ENCODE results near the gene NLN.

DNA sequence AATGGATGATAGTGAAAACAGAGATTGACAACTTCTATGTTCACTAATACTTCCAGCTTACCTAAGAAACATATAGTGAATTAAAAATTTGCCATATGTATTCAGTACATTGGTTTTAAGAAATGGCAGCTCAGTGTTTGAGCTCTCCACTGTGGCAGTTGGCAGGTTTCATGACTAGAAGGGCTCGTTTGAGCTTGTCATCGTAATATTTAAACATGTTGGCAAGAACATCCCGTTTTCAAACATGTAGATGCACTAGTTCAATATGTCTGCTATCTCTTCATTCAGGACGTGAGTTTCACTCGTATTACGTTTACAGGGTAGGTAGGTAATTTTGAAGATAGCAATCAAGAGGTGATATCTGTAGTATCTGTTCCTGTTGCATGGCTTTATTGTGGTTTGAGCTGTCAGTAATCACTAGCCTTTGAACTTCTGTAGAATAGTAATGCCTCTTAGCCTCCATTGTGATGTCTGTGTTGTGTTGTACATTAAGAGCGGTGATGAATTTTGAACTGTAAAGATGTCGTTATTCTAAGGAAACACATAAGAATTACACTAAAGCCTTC lies 74.8 kb downstream of the NLN start:
- TF ChIP-seq, protein P1, sequence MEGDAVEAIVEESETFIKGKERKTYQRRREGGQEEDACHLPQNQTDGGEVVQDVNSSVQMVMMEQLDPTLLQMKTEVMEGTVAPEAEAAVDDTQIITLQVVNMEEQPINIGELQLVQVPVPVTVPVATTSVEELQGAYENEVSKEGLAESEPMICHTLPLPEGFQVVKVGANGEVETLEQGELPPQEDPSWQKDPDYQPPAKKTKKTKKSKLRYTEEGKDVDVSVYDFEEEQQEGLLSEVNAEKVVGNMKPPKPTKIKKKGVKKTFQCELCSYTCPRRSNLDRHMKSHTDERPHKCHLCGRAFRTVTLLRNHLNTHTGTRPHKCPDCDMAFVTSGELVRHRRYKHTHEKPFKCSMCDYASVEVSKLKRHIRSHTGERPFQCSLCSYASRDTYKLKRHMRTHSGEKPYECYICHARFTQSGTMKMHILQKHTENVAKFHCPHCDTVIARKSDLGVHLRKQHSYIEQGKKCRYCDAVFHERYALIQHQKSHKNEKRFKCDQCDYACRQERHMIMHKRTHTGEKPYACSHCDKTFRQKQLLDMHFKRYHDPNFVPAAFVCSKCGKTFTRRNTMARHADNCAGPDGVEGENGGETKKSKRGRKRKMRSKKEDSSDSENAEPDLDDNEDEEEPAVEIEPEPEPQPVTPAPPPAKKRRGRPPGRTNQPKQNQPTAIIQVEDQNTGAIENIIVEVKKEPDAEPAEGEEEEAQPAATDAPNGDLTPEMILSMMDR (IDR thresholded peaks at IDR 0.05; ENCODE audit: low read depth, low read length, missing input control): no peak
- TF ChIP-seq HNF4G (IDR thresholded peaks at IDR 0.05): no peak
- TF ChIP-seq RAD21 (IDR thresholded peaks at IDR 0.05): no peak
- TF ChIP-seq, protein P2, sequence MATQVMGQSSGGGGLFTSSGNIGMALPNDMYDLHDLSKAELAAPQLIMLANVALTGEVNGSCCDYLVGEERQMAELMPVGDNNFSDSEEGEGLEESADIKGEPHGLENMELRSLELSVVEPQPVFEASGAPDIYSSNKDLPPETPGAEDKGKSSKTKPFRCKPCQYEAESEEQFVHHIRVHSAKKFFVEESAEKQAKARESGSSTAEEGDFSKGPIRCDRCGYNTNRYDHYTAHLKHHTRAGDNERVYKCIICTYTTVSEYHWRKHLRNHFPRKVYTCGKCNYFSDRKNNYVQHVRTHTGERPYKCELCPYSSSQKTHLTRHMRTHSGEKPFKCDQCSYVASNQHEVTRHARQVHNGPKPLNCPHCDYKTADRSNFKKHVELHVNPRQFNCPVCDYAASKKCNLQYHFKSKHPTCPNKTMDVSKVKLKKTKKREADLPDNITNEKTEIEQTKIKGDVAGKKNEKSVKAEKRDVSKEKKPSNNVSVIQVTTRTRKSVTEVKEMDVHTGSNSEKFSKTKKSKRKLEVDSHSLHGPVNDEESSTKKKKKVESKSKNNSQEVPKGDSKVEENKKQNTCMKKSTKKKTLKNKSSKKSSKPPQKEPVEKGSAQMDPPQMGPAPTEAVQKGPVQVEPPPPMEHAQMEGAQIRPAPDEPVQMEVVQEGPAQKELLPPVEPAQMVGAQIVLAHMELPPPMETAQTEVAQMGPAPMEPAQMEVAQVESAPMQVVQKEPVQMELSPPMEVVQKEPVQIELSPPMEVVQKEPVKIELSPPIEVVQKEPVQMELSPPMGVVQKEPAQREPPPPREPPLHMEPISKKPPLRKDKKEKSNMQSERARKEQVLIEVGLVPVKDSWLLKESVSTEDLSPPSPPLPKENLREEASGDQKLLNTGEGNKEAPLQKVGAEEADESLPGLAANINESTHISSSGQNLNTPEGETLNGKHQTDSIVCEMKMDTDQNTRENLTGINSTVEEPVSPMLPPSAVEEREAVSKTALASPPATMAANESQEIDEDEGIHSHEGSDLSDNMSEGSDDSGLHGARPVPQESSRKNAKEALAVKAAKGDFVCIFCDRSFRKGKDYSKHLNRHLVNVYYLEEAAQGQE (IDR thresholded peaks at IDR 0.05): no peak
- TF ChIP-seq SP1 (IDR thresholded peaks at IDR 0.05): no peak
- no peak for TF ChIP-seq EGR1 (IDR thresholded peaks at IDR 0.05; ENCODE audit: low read depth in 2 of 2)

Measured in liver (tissue), 3 donors.